GM12878 (cell line): ENCODE measurements around the gene C3. TPM values are rescaled to one million over a fixed set of nuclear protein-coding genes. Genes with fewer than 3 reads are reported as not detected.
A peak's percentile ranks its signal among the peaks of the same experiment; 100 is the strongest.

Experiments
- ATAC-seq: fragments of 200-7000 bp; cut with Tn5 transposase; 3 replicates; pipeline ENCODE4 v1.9.1; 2020; ENCODE audit warnings: mild to moderate bottlenecking, moderate library complexity
- BruUV-seq: library from RNA; stranded (reverse); fragments of 400-500 nt; replicated peaks from 2 replicates; lab custom pipeline; 2021; lab: Mats Ljungman, UMichigan
- CTCF ChIA-PET: fragments of 300-600 bp; sonication (Branson Sonifier 250); formaldehyde crosslinking; extraction: SDS; loops from one replicate; lab custom pipeline; 2021; ENCODE audit warnings: inconsistent platforms; lab: Yijun Ruan, JAX
- POLR2A ChIA-PET: fragments of 350-600 bp; formaldehyde crosslinking; extraction: SDS; loops from one replicate; lab custom pipeline; 2021; ENCODE audit warnings: inconsistent platforms; lab: Charles Lee
- RAD21 ChIA-PET: fragments of 300-600 bp; sonication (Branson Sonifier 250); formaldehyde crosslinking; loops from one replicate; lab custom pipeline; 2023; ENCODE audit warnings: antibody characterized with exemption; ENCODE audit not compliant: unreplicated experiment; lab: Charles Lee
- SMC1A ChIA-PET: fragments of 300-600 bp; sonication (Branson Sonifier 250); formaldehyde crosslinking; loops from one replicate; lab custom pipeline; 2023; ENCODE audit not compliant: unreplicated experiment, uncharacterized antibody; lab: Charles Lee
- DNase-seq: peaks from one replicate; pipeline ENCODE4 v3.0.0-alpha.2; 2011; ENCODE audit warnings: low read depth, low spot score
- FAIRE-seq: peaks from 3 replicates; lab custom pipeline; 2011; peaks lifted over from hg19 to GRCh38; lab: Jason Lieb, UNC
- H2AFZ ChIP-seq: 2 replicates; pipeline ENCODE4 v1.6.0; 2011; ENCODE audit warnings: low read depth, low read length, control low read depth; ENCODE audit not compliant: control insufficient read depth
- H3K27ac ChIP-seq: 2 replicates; pipeline ENCODE4 v1.5.1; 2011; ENCODE audit warnings: control low read depth; ENCODE audit not compliant: control insufficient read depth, insufficient read depth
- H3K27me3 ChIP-seq, 2 experiments: replicated peaks in 1 of 2; 2 replicates each; pipeline versions ENCODE4 v1.6.0 to v1.6.1; 2011; ENCODE audit warnings: low read length in 1 of 2; ENCODE audit not compliant: control insufficient read depth in 2 of 2, insufficient read depth in 2 of 2
- H3K36me3 ChIP-seq, 2 experiments: 2 replicates each; pipeline ENCODE4 v1.5.1; 2011; ENCODE audit warnings: low read length in 1 of 2; ENCODE audit not compliant: control insufficient read depth in 2 of 2, insufficient read depth in 2 of 2
- H3K4me1 ChIP-seq: 2 replicates; pipeline ENCODE4 v1.6.1; 2011; ENCODE audit warnings: mild to moderate bottlenecking, low read length, moderate library complexity, mixed read lengths; ENCODE audit not compliant: control insufficient read depth, insufficient read depth
- H3K4me2 ChIP-seq: 2 replicates; pipeline ENCODE4 v1.6.0; 2011; ENCODE audit warnings: control low read depth; ENCODE audit not compliant: control insufficient read depth, insufficient read depth
- H3K4me3 ChIP-seq: fragments of 200-600 bp; sonication (generic); 2 replicates; pipeline ENCODE4 v1.5.1; 2016
- H3K79me2 ChIP-seq: 2 replicates; pipeline ENCODE4 v1.6.0; 2011; ENCODE audit warnings: low read length; ENCODE audit not compliant: control insufficient read depth, insufficient read depth
- H3K9ac ChIP-seq: 2 replicates; pipeline ENCODE4 v1.8.0; 2011; ENCODE audit warnings: low read length, control low read depth, mixed read lengths; ENCODE audit not compliant: control insufficient read depth, insufficient read depth
- H3K9me3 ChIP-seq: replicated peaks from 3 replicates; pipeline ENCODE4 v1.5.1; 2011; ENCODE audit warnings: mild to moderate bottlenecking, low read length; ENCODE audit not compliant: control insufficient read depth, insufficient read depth
- H4K20me1 ChIP-seq: 2 replicates; pipeline ENCODE4 v1.6.0; 2011; ENCODE audit not compliant: control insufficient read depth, insufficient read depth
- ATF3 ChIP-seq: IDR thresholded peaks from 2 replicates; pipeline ENCODE4 v1.6.1; 2011; ENCODE audit warnings: low read depth, mild to moderate bottlenecking, low read length, moderate library complexity, borderline replicate concordance; ENCODE audit errors: extremely low read depth
- BCLAF1 ChIP-seq: fragments of 450-650 bp; IDR thresholded peaks from 2 replicates; pipeline ENCODE4 v1.6.1; 2017; ENCODE audit warnings: antibody characterized with exemption, mild to moderate bottlenecking, moderate library complexity
- CEBPB ChIP-seq, 2 experiments: fragments of 150-350 bp in 1 of 2; IDR thresholded peaks; 2 replicates each; pipeline ENCODE4 v1.6.1; 2012 to 2014; ENCODE audit warnings: low read depth in 2 of 2, low read length in 2 of 2, borderline replicate concordance in 1 of 2, inconsistent platforms in 1 of 2
- CEBPZ ChIP-seq: fragments of 150-350 bp; IDR thresholded peaks from 2 replicates; pipeline ENCODE4 v1.6.1; 2016; ENCODE audit warnings: low read depth, low read length
- IRF3 ChIP-seq: fragments of 450-650 bp; IDR thresholded peaks from 2 replicates; pipeline ENCODE4 v1.6.1; 2014; ENCODE audit warnings: mild to moderate bottlenecking
- JUND ChIP-seq: IDR thresholded peaks from 2 replicates; pipeline ENCODE4 v1.6.1; 2012; ENCODE audit warnings: low read depth, mild to moderate bottlenecking, low read length, improper control_type of control experiment, moderate library complexity
- PAX5 ChIP-seq: IDR thresholded peaks from 2 replicates; pipeline ENCODE4 v1.6.1; 2011; ENCODE audit warnings: low read depth, low read length, borderline replicate concordance
- ZNF207 ChIP-seq: fragments of 450-650 bp; IDR thresholded peaks from 2 replicates; pipeline ENCODE4 v1.6.1; 2014; ENCODE audit warnings: antibody characterized with exemption, mild to moderate bottlenecking, borderline replicate concordance
- ZNF592 ChIP-seq: fragments of 450-650 bp; IDR thresholded peaks from 2 replicates; pipeline ENCODE4 v1.6.1; 2017; ENCODE audit warnings: mild to moderate bottlenecking, moderate library complexity
- WGBS: methylation state at CpG from one replicate; pipeline ENCODE4 v1.1.6; 2016; ENCODE audit warnings: low lambda C conversion rate; ENCODE audit not compliant: insufficient replicate concordance, insufficient coverage; ENCODE audit errors: missing lambda C conversion rate; 5-methylcytosine and 5-hydroxymethylcytosine counted together
- in situ Hi-C: fragments of 300-500 bp; cut with MboI; formaldehyde crosslinking; loops from 9 replicates; pipeline ENCODE4 v1.14.3; 2018; ENCODE audit warnings: mixed read lengths
- intact Hi-C: fragments of 100-400 bp; cut with micrococcal nuclease; formaldehyde crosslinking; loops from one replicate; pipeline ENCODE4 v1.14.2; 2022; ENCODE audit not compliant: unreplicated experiment
- polyA plus RNA-seq, 11 experiments: library from polyadenylated mRNA; depleted of rRNA in 4 of 11; unstranded in 6 of 11; stranded (reverse) in 5 of 11; fragments of >200 nt; fragmentation: Nextera tagmentation in 4 of 11; fragmentation: Illumina TruSeq in 1 of 11; extraction: Ambion mirVana in 4 of 11; extraction: Trizol in 1 of 11; gene quantifications; 1 replicate in 1 of 11; 2 replicates in 10 of 11; pipeline versions ENCODE4 v1.2.1 to v1.2.3, GENCODE V29; 2011 to 2016; ENCODE audit warnings: inconsistent platforms in 2 of 11, missing spikeins in 2 of 11, low read depth in 1 of 11
- total RNA-seq, 4 experiments: library from RNA; depleted of rRNA in 3 of 4; stranded (reverse); fragments of >200 nt in 3 of 4; fragmentation: Illumina TruSeq in 1 of 4; extraction: Trizol in 1 of 4; gene quantifications; 2 replicates each; pipeline versions ENCODE4 v1.2.1 to v1.2.3, GENCODE V29; 2013 to 2021

The C3 gene
- total and polyA plus RNA-seq, 10 of the 15 experiments (the other 5 are each of a cell fraction or from before 2014, with no cell fraction given): 0.20 to 6.7 (median 0.72) TPM

- Histone ChIP-seq H4K20me1 (no peaks in the 10 kb centered on the region), H2AFZ (no peak overlapping the region), H3K27me3 (no peaks in the 10 kb centered on the region), H3K27ac (no peak overlapping the region), H3K9ac (no peak overlapping the region), H3K4me3 (no peak overlapping the region), H3K4me1 (peaks cover 13% of the 10 kb centered on the region), H3K36me3 (no peaks in the 10 kb centered on the region; a peak in 2 of 4 replicates), H3K79me2 (peaks cover 2% of the 10 kb centered on the region), H3K4me2 (no peak overlapping the region), H3K9me3 (no peaks in the 10 kb centered on the region)
- intact Hi-C loops: no loop called here
- SMC1A ChIA-PET: interaction anchor here (1.7 kb wide), 1 partner anchor 91 kb away, joined by 4 read pairs; no protein-coding TSS in a partner anchor
- RAD21 ChIA-PET: no interaction called here
- no TSS peak for BruUV-seq
- FAIRE-seq: no peak
- ATAC-seq: peak; percentile 63
- CTCF ChIA-PET: interaction anchor here (2.9 kb wide), 1 partner anchor 7 kb away, joined by 14 read pairs; the partner anchor contains the start of gene GPR108
- POLR2A ChIA-PET: no interaction called here
- DNase-seq: no peak
- WGBS: 91% methylated on average over 21 of the region's 27 CpGs
- in situ Hi-C loops: no loop called here
- TF ChIP-seq BCLAF1 (no peak), ZNF207 (no peak), IRF3 (no peak), ATF3 (no peak), JUND (no peak), CEBPB (IDR thresholded peaks at IDR 0.05; ENCODE audit: borderline replicate concordance in 1 of 2, low read depth in 2 of 2, low read length in 2 of 2) (no peak), CEBPZ (no peak), ZNF592 (no peak), PAX5 (no peak)
Observed at GRCh38 chr19:6730153-6730804, 9.8 kb upstream of the C3 start.
